Measurements from ENCODE around the gene PIGM. TPM values are rescaled to one million over a fixed set of nuclear protein-coding genes. Genes with fewer than 3 reads are reported as not detected.

Gene PIGM
- total RNA-seq, 4 donors from 2014 or later, result 3.7 to 5.4 (median 4.4) TPM

- Histone ChIP-seq H3K27ac (no peak overlapping the region), H3K4me3 (no peak overlapping the region), H3K27me3 (peaks cover 3% of the 10 kb centered on the region), H3K9me3 (no peaks in the 10 kb centered on the region), H3K36me3 (no peaks in the 10 kb centered on the region), H3K4me1 (peaks cover 0 to 12% (median 0%) of the 10 kb centered on the region in 3 donors)
- WGBS, 2 donors (ENCODE audit: low coverage in 1 of 2), result 82 to 84% methylated on average over 4 to 5 of the region's 6 CpGs
- TF ChIP-seq CTCF (IDR thresholded peaks at IDR 0.05), result no peak
- TF ChIP-seq POLR2AphosphoS5 (IDR thresholded peaks at IDR 0.05), result no peak
- TF ChIP-seq POLR2A (IDR thresholded peaks at IDR 0.05), result no peak
- no peak for ATAC-seq
Measured at GRCh38 chr1:159982280-159982679, 49.5 kb downstream of the PIGM start.

GRCh38 chr1:159981351-159982055 is 50.3 kb downstream of the PIGM start:
- no peak for ATAC-seq
- no peaks in the 10 kb centered on the region for H3K36me3 ChIP-seq
- no peak overlapping the region for H3K4me3 ChIP-seq
- no peaks in the 10 kb centered on the region for H3K9me3 ChIP-seq
- H3K4me1 ChIP-seq, result peaks cover 0 to 12% (median 0%) of the 10 kb centered on the region in 3 donors
- 93 to 100% methylated on average over 2 to 3 of the region's 6 CpGs for WGBS, 2 donors (ENCODE audit: low coverage in 1 of 2)
- TF ChIP-seq CTCF (IDR thresholded peaks at IDR 0.05), result no peak
- TF ChIP-seq POLR2AphosphoS5 (IDR thresholded peaks at IDR 0.05), result no peak
- TF ChIP-seq POLR2A (IDR thresholded peaks at IDR 0.05), result no peak
- no peak for TF ChIP-seq EP300 (IDR thresholded peaks at IDR 0.05)
- H3K27me3 ChIP-seq, result no peaks in the 10 kb centered on the region
- H3K27ac ChIP-seq, result no peak overlapping the region

- no peak for TF ChIP-seq POLR2AphosphoS5 (IDR thresholded peaks at IDR 0.05)
- no peak for TF ChIP-seq EP300 (IDR thresholded peaks at IDR 0.05)
- TF ChIP-seq CTCF (IDR thresholded peaks at IDR 0.05), result no peak
- no peak for TF ChIP-seq POLR2A (IDR thresholded peaks at IDR 0.05)
- H3K27me3 ChIP-seq, result no peaks in the 10 kb centered on the region
- H3K9me3 ChIP-seq, result no peaks in the 10 kb centered on the region
- H3K4me3 ChIP-seq, result no peak overlapping the region
- ATAC-seq, result no peak
- H3K27ac ChIP-seq, result no peak overlapping the region
- H3K4me1 ChIP-seq, result peaks cover 0 to 12% (median 0%) of the 10 kb centered on the region in 3 donors
- H3K36me3 ChIP-seq, result no peaks in the 10 kb centered on the region
- 95 to 100% methylated on average over 6 to 7 of the region's 7 CpGs for WGBS, 2 donors (ENCODE audit: low coverage in 1 of 2)
Measured at GRCh38 chr1:159980786-159981185, 51.0 kb downstream of the PIGM start.

GRCh38 chr1:159980076-159980475 is 51.7 kb downstream of the PIGM start:
- Histone ChIP-seq H3K27ac (no peak overlapping the region), H3K9me3 (no peaks in the 10 kb centered on the region), H3K4me1 (peaks cover 0 to 12% (median 0%) of the 10 kb centered on the region in 3 donors), H3K27me3 (no peaks in the 10 kb centered on the region), H3K4me3 (no peak overlapping the region), H3K36me3 (no peaks in the 10 kb centered on the region)
- no peak for ATAC-seq
- no peak for TF ChIP-seq POLR2AphosphoS5 (IDR thresholded peaks at IDR 0.05)
- no peak for TF ChIP-seq POLR2A (IDR thresholded peaks at IDR 0.05)
- no peak for TF ChIP-seq EP300 (IDR thresholded peaks at IDR 0.05)
- no peak for TF ChIP-seq CTCF (IDR thresholded peaks at IDR 0.05)
- WGBS, 2 donors (ENCODE audit: low coverage in 1 of 2), result 50 to 66% methylated on average over 1 to 6 of the region's 6 CpGs

- 36 to 38% methylated on average over 3 of the region's 3 CpGs for WGBS, 2 donors (ENCODE audit: low coverage in 1 of 2)
- TF ChIP-seq POLR2A (IDR thresholded peaks at IDR 0.05), result no peak
- TF ChIP-seq CTCF (IDR thresholded peaks at IDR 0.05), result no peak
- TF ChIP-seq POLR2AphosphoS5 (IDR thresholded peaks at IDR 0.05), result peak; percentile 50
- H3K27ac ChIP-seq, result no peak overlapping the region
- peaks cover 0 to 12% (median 0%) of the 10 kb centered on the region in 3 donors for H3K4me1 ChIP-seq
- no peak overlapping the region for H3K4me3 ChIP-seq
- ATAC-seq, result no peak
- H3K9me3 ChIP-seq, result no peaks in the 10 kb centered on the region
- H3K36me3 ChIP-seq, result no peaks in the 10 kb centered on the region
- H3K27me3 ChIP-seq, result no peaks in the 10 kb centered on the region
Measured at GRCh38 chr1:159979257-159979656, 52.5 kb downstream of the PIGM start.
